ENCODE results near the gene SSR2. TPM values are rescaled to one million over a fixed set of nuclear protein-coding genes. Genes with fewer than 3 reads are reported as not detected.

SSR2 gene
- total RNA-seq, 1 donor from 2014 or later: 348 TPM

GRCh38 chr1:156055281-156056048, 34.7 kb upstream of the SSR2 start:
- DNase-seq (ENCODE audit: low read depth): no peak

GRCh38 chr1:156054500-156055280, 33.9 kb upstream of the SSR2 start, which contains the start of gene LAMTOR2:
Gene LAMTOR2, plus strand, starts transcription at chr1:156054782. Its CDS starts 108 bp downstream, at chr1:156054890.
- TF ChIP-seq CTCF (IDR thresholded peaks at IDR 0.05; ENCODE audit: insufficient read depth, low read length, poor library complexity, severe bottlenecking): no peak
- Histone ChIP-seq H3K27me3 (ENCODE audit: control insufficient read depth, insufficient read depth, low read length) (no peaks in the 10 kb centered on the region), H3K4me3 (ENCODE audit: low read depth, low read length) (peak within 1 kb of the TSS; percentile 65), H3K36me3 (ENCODE audit: control insufficient read depth, insufficient read depth, low read length) (no peaks in the 10 kb centered on the region)
- peak; percentile 82 for DNase-seq (ENCODE audit: low read depth)

More at GRCh38 chr1:156055281-156056048, 34.7 kb upstream of the SSR2 start:
- TF ChIP-seq CTCF (IDR thresholded peaks at IDR 0.05; ENCODE audit: insufficient read depth, low read length, poor library complexity, severe bottlenecking): no peak
- Histone ChIP-seq H3K4me3 (ENCODE audit: low read depth, low read length) (peak overlapping the region; percentile 65), H3K36me3 (ENCODE audit: control insufficient read depth, insufficient read depth, low read length) (no peaks in the 10 kb centered on the region), H3K27me3 (ENCODE audit: control insufficient read depth, insufficient read depth, low read length) (no peaks in the 10 kb centered on the region)

GRCh38 chr1:156053768-156054499, 33.2 kb upstream of the SSR2 start, which contains the start of gene UBQLN4:
Gene UBQLN4, minus strand, starts transcription at chr1:156053798. Its CDS starts 97 bp downstream, at chr1:156053701.
- DNase-seq (ENCODE audit: low read depth): no peak
- peak; percentile 17 for TF ChIP-seq CTCF (IDR thresholded peaks at IDR 0.05; ENCODE audit: insufficient read depth, low read length, poor library complexity, severe bottlenecking)

GRCh38 chr1:156052862-156053767, 32.4 kb upstream of the SSR2 start:
- peak; percentile 53 for TF ChIP-seq CTCF (IDR thresholded peaks at IDR 0.05; ENCODE audit: insufficient read depth, low read length, poor library complexity, severe bottlenecking)
- Histone ChIP-seq H3K4me3 (ENCODE audit: low read depth, low read length) (peak overlapping the region; percentile 76), H3K27me3 (ENCODE audit: control insufficient read depth, insufficient read depth, low read length) (no peaks in the 10 kb centered on the region), H3K36me3 (ENCODE audit: control insufficient read depth, insufficient read depth, low read length) (peaks cover 1% of the 10 kb centered on the region)
- no peak for DNase-seq (ENCODE audit: low read depth)

More at GRCh38 chr1:156053768-156054499, 33.2 kb upstream of the SSR2 start, which contains the start of gene UBQLN4:
- no peaks in the 10 kb centered on the region for H3K36me3 ChIP-seq (ENCODE audit: control insufficient read depth, insufficient read depth, low read length)
- H3K4me3 ChIP-seq (ENCODE audit: low read depth, low read length): peak within 1 kb of the TSS; percentile 76
- no peaks in the 10 kb centered on the region for H3K27me3 ChIP-seq (ENCODE audit: control insufficient read depth, insufficient read depth, low read length)
